ENCODE data around the gene TSFM. TPM values are rescaled to one million over a fixed set of nuclear protein-coding genes. Genes with fewer than 3 reads are reported as not detected.

TSFM gene
- total and polyA plus RNA-seq, 9 of the 15 experiments (the other 6 are each of a cell fraction or from before 2014, with no cell fraction given): 44.6 to 198 (median 60.2) TPM

- TF ChIP-seq ZNF696 (CRISPR knock-in tag; conservative IDR thresholded peaks at IDR 0.05) (no peak), MEIS2 (IDR thresholded peaks at IDR 0.05; ENCODE audit: partially characterized antibody) (no peak), KLF16 (IDR thresholded peaks at IDR 0.05) (peak; percentile 45; the same call in 1 of the 2 replicates), KDM5B (IDR thresholded peaks at IDR 0.05; ENCODE audit: insufficient replicate concordance, low read depth, low read length) (peak; percentile 48), ETS1 (conservative IDR thresholded peaks at IDR 0.05; ENCODE audit: control insufficient read depth, low read depth, low read length) (0 out of 2 replicates have a peak, but pooled peaks have one; percentile 35), MAFG (tag; conservative IDR thresholded peaks at IDR 0.05) (no peak), HMG20B (CRISPR knock-in tag; IDR thresholded peaks at IDR 0.05) (no peak), CCNT2 (IDR thresholded peaks at IDR 0.05; ENCODE audit: borderline replicate concordance, extremely low read depth, insufficient read length, low read depth, low read length) (peak; percentile 60), RHOXF2B (CRISPR knock-in tag; conservative IDR thresholded peaks at IDR 0.05) (no peak), ZNF512 (tag; IDR thresholded peaks at IDR 0.05) (no peak), HNRNPK (IDR thresholded peaks at IDR 0.05; ENCODE audit: low read depth, low read length, poor library complexity, severe bottlenecking) (no peak), ATF7 (IDR thresholded peaks at IDR 0.05) (peak; percentile 52), SP1 (CRISPR knock-in tag; IDR thresholded peaks at IDR 0.05) (no peak; the same call in 1 of the 2 replicates), ZBTB34 (CRISPR knock-in tag; IDR thresholded peaks at IDR 0.05) (no peak), ZNF124 (CRISPR knock-in tag; IDR thresholded peaks at IDR 0.05) (no peak), BCLAF1 (IDR thresholded peaks at IDR 0.05; ENCODE audit: borderline replicate concordance in 1 of 2, control insufficient read depth in 1 of 2, low read depth in 2 of 2, low read length in 1 of 2) (no peak), CREB1 (IDR thresholded peaks at IDR 0.05) (0 out of 2 replicates have a peak, but pooled peaks have one; percentile 14), CREB1 (CRISPR knock-in tag; IDR thresholded peaks at IDR 0.05) (no peak), CREM (IDR thresholded peaks at IDR 0.05; ENCODE audit: low read depth) (peak; percentile 23; the same call in 1 of the 2 replicates)
Observed at GRCh38 chr12:57735952-57736740, 46.4 kb upstream of the TSFM start (continued).

Data from K562 (cell line).